Activated T-helper 17 cell treated with anti-CD3 and anti-CD28 coated beads, Interleukin-2, amount 50 U/mL, for 72 hours (primary cell): ENCODE data around the gene RNF217. TPM values are rescaled to one million over a fixed set of nuclear protein-coding genes. Genes with fewer than 3 reads are reported as not detected.
"Not testable (repeated sequence)": the region's sequence is repeated elsewhere in the genome, so short reads cannot be mapped to it uniquely, and the experiment has no call there.

Experiments used
- ATAC-seq: fragments of 150-1000 bp; cut with Tn5 transposase; replicated peaks from 2 replicates; pipeline ENCODE4 v1.10.0; 2021; ENCODE audit warnings: mild to moderate bottlenecking, moderate library complexity
- H3K27ac Mint-ChIP-seq: one replicate; pipeline ENCODE4 v1.8.0; 2022; ENCODE audit warnings: mixed read lengths
- H3K27me3 Mint-ChIP-seq: one replicate; pipeline ENCODE4 v1.8.0; 2022; ENCODE audit warnings: mixed read lengths
- H3K36me3 Mint-ChIP-seq: one replicate; pipeline ENCODE4 v1.8.0; 2022; ENCODE audit warnings: low read depth, mild to moderate bottlenecking, mixed read lengths
- H3K4me1 Mint-ChIP-seq: one replicate; pipeline ENCODE4 v1.8.0; 2022; ENCODE audit warnings: mixed read lengths
- H3K4me3 Mint-ChIP-seq: one replicate; pipeline ENCODE4 v1.8.0; 2022; ENCODE audit warnings: mild to moderate bottlenecking, mixed read lengths
- H3K9me3 Mint-ChIP-seq: one replicate; pipeline ENCODE4 v1.8.0; 2022; ENCODE audit warnings: mixed read lengths
- total RNA-seq, 2 donors: library from RNA; stranded (reverse); gene quantifications; one replicate each; pipeline ENCODE4 v1.2.3, GENCODE V29; 2022

The RNF217 gene
- total RNA-seq, 2 donors from 2014 or later, result 1.7 to 5.6 TPM

- H3K4me3 Mint-ChIP-seq, result no peak overlapping the region
- no peaks in the 10 kb centered on the region for H3K4me1 Mint-ChIP-seq
- no peak overlapping the region for H3K27ac Mint-ChIP-seq
- H3K36me3 Mint-ChIP-seq, result no peaks in the 10 kb centered on the region
- H3K27me3 Mint-ChIP-seq, result peaks cover 11% of the 10 kb centered on the region
- no peak for ATAC-seq
- no peaks in the 10 kb centered on the region for H3K9me3 Mint-ChIP-seq
These were observed 7.0 kb upstream of the RNF217 start for GRCh38 chr6:124955108-124955856.

DNA sequence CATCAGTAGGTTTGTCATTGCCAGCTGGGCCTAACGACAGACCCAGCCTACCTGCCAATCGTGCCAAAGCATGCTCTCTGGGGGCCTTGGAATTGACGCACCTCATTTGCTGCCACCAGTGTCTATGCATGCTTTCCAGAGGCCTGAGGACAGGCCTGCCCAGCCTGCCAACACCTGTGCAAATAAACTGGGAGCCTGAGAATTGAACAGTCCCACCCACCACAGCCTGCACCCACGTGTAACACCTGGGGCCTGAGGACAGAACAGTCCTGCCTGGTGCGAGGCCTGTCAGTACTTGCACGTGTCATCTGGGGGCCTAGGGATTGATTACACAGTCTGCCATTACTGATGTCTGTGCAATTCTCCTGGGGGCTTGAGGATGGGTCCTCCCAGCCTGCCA, 6.2 kb upstream of the RNF217 start:
- no peak overlapping the region for H3K4me3 Mint-ChIP-seq
- H3K9me3 Mint-ChIP-seq, result no peaks in the 10 kb centered on the region
- no peaks in the 10 kb centered on the region for H3K36me3 Mint-ChIP-seq
- H3K27ac Mint-ChIP-seq, result no peak overlapping the region
- H3K27me3 Mint-ChIP-seq, result peaks cover 19% of the 10 kb centered on the region
- no peak for ATAC-seq
- H3K4me1 Mint-ChIP-seq, result no peaks in the 10 kb centered on the region

DNA sequence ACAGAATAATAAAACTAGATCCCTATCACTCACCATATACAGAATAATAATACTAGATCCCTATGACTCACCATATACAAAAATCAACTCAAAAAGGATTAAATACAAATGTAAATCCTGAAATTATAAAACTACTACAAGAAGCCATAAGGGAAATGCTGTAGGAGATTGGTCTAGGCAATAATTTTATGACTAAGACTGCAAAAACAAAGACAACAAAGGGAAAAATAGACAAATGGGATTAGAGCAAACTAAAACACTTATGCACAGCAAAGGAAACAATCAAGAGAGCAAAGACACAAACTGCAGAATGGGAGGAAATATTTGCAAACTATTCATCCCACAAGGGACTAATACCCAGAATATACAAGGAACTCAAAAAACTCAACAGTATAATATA, 4.1 kb upstream of the RNF217 start:
- Mint-ChIP-seq H3K4me1 (peaks cover 5% of the 10 kb centered on the region), H3K36me3 (peaks cover 7% of the 10 kb centered on the region), H3K27ac (no peak overlapping the region), H3K27me3 (peaks cover 27% of the 10 kb centered on the region), H3K9me3 (no peaks in the 10 kb centered on the region), H3K4me3 (no peak overlapping the region)
- ATAC-seq, result no peak

GRCh38 chr6:124958759-124959354, 3.4 kb upstream of the RNF217 start:
- peaks cover 10% of the 10 kb centered on the region for H3K4me1 Mint-ChIP-seq
- no peak overlapping the region for H3K27ac Mint-ChIP-seq
- no peaks in the 10 kb centered on the region for H3K9me3 Mint-ChIP-seq
- peaks cover 32% of the 10 kb centered on the region for H3K27me3 Mint-ChIP-seq
- peak; percentile 41 for ATAC-seq
- H3K36me3 Mint-ChIP-seq, result peaks cover 11% of the 10 kb centered on the region
- H3K4me3 Mint-ChIP-seq, result no peak overlapping the region

DNA sequence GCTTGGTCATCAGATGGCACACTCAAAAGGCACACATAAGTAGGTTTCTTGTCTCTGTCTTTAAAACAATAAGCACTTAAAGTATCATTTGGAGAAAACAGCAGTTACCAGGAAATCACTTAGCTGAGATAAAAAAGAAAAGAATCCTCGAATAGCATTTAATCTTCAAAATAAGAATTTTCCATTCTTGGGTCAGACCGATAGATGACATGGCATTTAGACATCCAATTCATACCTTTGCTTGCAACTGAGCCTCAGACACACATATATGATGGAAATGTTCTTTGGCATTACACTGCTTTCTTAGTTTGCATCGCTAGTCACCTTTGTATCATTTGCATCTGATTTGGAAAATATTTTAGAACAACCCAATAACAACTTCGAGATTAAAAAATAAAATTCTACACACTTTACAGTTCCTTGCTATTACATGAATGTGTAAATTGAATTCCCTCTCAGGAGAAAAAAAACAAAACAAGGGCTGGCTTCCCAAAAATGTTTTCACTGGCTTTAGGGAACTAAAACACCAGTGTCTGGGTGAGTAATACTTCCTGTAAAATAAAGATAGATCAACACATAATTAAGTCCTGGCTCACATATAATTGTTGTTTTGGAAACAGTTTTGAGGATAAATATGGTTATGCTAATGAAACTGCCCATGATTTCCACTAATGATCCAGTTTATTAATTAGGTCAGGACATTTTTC, 1.3 kb upstream of the RNF217 start:
- H3K36me3 Mint-ChIP-seq, result peaks cover 11% of the 10 kb centered on the region
- peak overlapping the region; percentile 71 for H3K4me3 Mint-ChIP-seq
- peaks cover 10% of the 10 kb centered on the region for H3K4me1 Mint-ChIP-seq
- H3K9me3 Mint-ChIP-seq, result no peaks in the 10 kb centered on the region
- peak overlapping the region; percentile 28 for H3K27ac Mint-ChIP-seq
- ATAC-seq, result no peak
- peaks cover 44% of the 10 kb centered on the region for H3K27me3 Mint-ChIP-seq

- Mint-ChIP-seq H3K27me3 (peaks cover 44% of the 10 kb centered on the region), H3K27ac (peak overlapping the region; percentile 28), H3K36me3 (peaks cover 11% of the 10 kb centered on the region), H3K4me3 (peak overlapping the region; percentile 71), H3K9me3 (no peaks in the 10 kb centered on the region), H3K4me1 (peaks cover 10% of the 10 kb centered on the region)
- no peak for ATAC-seq
These were observed 817 bp upstream of the RNF217 start for GRCh38 chr6:124961464-124961776.

DNA sequence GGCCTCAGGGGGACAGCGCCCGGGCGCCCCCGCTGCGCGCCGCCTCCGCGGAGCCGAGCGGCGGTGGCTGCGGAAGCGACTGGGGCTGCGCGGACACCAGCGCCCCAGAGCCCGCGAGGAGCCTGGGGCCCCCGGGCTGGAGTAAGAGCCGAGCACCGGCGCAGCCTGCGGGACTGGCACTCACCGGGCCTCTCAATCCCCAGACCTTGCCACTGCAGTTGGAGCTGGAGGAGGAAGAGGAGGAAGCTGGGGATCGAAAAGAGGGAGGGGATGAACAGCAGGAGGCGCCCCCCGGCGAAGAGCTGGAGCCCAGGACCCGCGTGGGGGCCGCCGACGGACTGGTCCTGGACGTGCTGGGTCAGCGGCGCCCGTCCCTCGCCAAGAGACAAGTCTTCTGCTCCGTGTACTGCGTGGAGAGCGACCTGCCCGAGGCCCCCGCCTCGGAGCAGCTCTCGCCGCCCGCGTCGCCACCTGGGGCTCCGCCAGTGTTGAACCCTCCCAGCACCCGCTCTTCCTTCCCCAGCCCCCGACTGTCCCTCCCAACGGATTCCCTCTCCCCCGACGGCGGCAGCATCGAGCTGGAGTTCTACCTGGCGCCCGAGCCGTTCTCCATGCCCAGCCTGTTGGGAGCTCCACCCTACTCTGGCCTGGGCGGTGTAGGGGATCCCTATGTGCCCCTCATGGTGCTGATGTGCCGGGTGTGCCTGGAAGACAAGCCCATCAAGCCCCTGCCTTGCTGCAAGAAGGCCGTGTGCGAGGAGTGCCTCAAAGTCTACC, 590 bp downstream of the RNF217 start:
- H3K9me3 Mint-ChIP-seq, result no peaks in the 10 kb centered on the region
- peak overlapping the region; percentile 21 for H3K27ac Mint-ChIP-seq
- H3K4me3 Mint-ChIP-seq, result peak overlapping the region; percentile 74
- H3K4me1 Mint-ChIP-seq, result peaks cover 10% of the 10 kb centered on the region
- peaks cover 40% of the 10 kb centered on the region for H3K27me3 Mint-ChIP-seq
- ATAC-seq, result peak; percentile 52
- H3K36me3 Mint-ChIP-seq, result peaks cover 11% of the 10 kb centered on the region

DNA sequence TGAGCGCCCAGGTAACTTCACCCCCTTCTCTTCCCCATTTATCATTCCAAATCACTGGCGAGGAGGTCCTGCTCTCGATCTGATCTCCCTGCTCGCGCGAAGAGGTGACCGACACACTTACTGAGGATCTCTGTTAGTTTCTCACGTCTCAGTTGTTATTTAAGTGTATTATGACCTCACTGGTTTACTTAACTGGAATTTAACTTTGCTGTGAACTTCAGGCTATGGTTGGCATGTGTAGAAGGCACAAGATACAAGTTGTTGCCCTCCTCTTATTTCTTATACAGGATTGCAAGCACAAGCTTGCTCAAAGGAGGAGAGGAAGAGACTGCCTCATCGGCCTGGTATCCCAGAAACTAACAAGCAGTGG, 1.2 kb downstream of the RNF217 start:
- peaks cover 40% of the 10 kb centered on the region for H3K27me3 Mint-ChIP-seq

DNA sequence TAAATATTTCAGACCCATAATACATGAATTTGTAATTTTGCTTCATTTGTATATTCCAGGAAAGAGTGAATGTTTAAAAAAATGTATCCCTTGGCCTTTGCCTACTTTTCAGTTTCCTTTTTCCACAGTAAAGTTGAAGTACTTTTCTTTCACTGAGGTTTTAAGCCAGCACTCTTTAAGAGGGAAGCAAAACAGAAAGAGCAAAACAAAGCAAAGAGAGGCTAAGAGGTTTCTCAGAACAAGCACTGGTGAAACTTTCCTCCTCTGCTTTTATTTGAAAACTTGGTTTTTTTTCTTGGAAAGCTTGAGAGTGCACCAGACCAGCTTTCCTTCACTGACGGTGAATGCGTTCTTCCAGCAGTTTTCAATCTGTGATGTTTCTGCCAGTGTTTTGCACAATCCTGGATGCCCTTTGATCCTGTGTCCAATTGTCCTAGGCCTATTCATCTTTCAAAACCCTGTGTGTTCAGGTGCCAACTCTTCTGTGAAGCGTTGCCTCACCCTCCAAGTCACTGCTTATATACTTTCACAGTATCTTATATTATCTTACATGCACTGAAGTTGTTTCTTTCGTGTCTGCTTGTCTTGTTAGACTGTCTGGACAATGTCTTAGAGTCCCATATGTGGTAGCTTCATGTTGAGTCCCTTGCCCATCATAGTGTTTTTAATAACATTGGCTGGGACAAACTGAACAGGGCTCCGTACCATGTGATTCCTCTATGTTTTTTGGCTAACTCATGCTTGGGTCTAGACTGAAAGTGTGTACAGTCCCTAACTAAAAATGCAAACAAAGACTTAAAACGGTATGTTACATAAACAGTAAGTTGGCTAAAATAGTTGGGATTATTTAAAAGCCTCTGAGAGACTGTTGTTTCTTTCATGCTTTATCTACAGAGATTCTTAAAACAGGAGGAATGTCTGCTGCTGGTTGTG, 1.9 kb downstream of the RNF217 start:
- Mint-ChIP-seq H3K27me3 (peaks cover 40% of the 10 kb centered on the region), H3K9me3 (no peaks in the 10 kb centered on the region), H3K4me1 (peaks cover 10% of the 10 kb centered on the region), H3K36me3 (peaks cover 11% of the 10 kb centered on the region), H3K27ac (no peak overlapping the region), H3K4me3 (peak overlapping the region; percentile 74)
- ATAC-seq, result no peak

More for the DNA sequence above, 1.2 kb downstream of the RNF217 start:
- Mint-ChIP-seq H3K36me3 (peaks cover 11% of the 10 kb centered on the region), H3K27ac (peak overlapping the region; percentile 21), H3K4me1 (peaks cover 10% of the 10 kb centered on the region), H3K4me3 (peak overlapping the region; percentile 74), H3K9me3 (no peaks in the 10 kb centered on the region)
- no peak for ATAC-seq

DNA sequence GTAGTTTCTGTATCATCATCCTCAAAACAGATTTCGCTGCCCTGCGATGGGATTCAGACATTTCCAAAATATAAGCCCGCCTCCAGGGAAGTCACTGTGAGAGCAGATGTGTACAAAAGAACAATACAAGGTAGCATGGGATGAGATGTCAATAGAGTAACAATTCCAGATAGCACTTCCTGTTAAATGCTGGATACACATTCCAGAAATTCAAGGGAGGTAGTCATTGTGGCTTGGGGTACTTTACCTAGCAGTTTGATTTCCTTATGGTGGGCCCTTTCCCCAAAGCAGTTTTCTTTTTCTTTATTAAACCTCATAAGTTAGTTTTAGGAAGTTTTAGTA, 2.5 kb downstream of the RNF217 start:
- peaks cover 38% of the 10 kb centered on the region for H3K27me3 Mint-ChIP-seq
- peaks cover 11% of the 10 kb centered on the region for H3K36me3 Mint-ChIP-seq
- no peaks in the 10 kb centered on the region for H3K9me3 Mint-ChIP-seq
- ATAC-seq, result no peak
- peaks cover 10% of the 10 kb centered on the region for H3K4me1 Mint-ChIP-seq
- peak overlapping the region; percentile 74 for H3K4me3 Mint-ChIP-seq
- no peak overlapping the region for H3K27ac Mint-ChIP-seq

GRCh38 chr6:124965424-124965850, 3.2 kb downstream of the RNF217 start:
- ATAC-seq, H3K4me1 Mint-ChIP-seq, H3K4me3 Mint-ChIP-seq, H3K9me3 Mint-ChIP-seq, H3K27ac Mint-ChIP-seq: not testable (repeated sequence)
- Mint-ChIP-seq H3K36me3 (peaks cover 11% of the 10 kb centered on the region), H3K27me3 (peaks cover 31% of the 10 kb centered on the region)

DNA sequence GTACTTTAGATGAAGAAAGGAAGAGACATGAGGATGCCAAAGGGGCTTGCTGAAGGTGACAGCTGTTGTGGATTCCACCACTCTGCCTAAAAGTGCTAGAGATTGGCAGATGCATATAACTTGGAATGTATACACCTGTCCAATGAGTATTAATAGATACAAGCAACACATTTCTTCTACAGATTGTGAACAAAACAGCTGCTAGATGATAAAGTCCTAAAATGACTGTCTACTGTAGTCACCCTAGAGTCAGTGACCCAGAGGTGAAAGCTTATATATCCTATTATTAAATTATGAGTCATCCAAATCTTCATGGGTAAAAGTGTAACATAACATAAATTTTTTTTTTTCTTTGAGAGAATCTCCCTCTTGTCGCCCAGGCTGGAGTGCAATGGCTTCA, 5.2 kb downstream of the RNF217 start:
- Mint-ChIP-seq H3K27me3 (peaks cover 19% of the 10 kb centered on the region), H3K4me3 (no peak overlapping the region), H3K36me3 (peaks cover 10% of the 10 kb centered on the region), H3K27ac (no peak overlapping the region), H3K9me3 (no peaks in the 10 kb centered on the region), H3K4me1 (peaks cover 6% of the 10 kb centered on the region)
- ATAC-seq, result no peak

- Mint-ChIP-seq H3K4me3 (no peak overlapping the region), H3K4me1 (peaks cover 2% of the 10 kb centered on the region), H3K9me3 (no peaks in the 10 kb centered on the region), H3K36me3 (peaks cover 6% of the 10 kb centered on the region), H3K27me3 (peaks cover 15% of the 10 kb centered on the region), H3K27ac (no peak overlapping the region)
- no peak for ATAC-seq
These were observed 6.2 kb downstream of the RNF217 start for GRCh38 chr6:124968401-124968800.

- ATAC-seq, result no peak
- no peaks in the 10 kb centered on the region for H3K9me3 Mint-ChIP-seq
These were observed 8.0 kb downstream of the RNF217 start for GRCh38 chr6:124970243-124970642.

More at GRCh38 chr6:124970243-124970642, 8.0 kb downstream of the RNF217 start:
- H3K4me1 Mint-ChIP-seq, result no peaks in the 10 kb centered on the region
- no peak overlapping the region for H3K4me3 Mint-ChIP-seq
- peaks cover 4% of the 10 kb centered on the region for H3K27me3 Mint-ChIP-seq
- no peak overlapping the region for H3K27ac Mint-ChIP-seq
- peaks cover 4% of the 10 kb centered on the region for H3K36me3 Mint-ChIP-seq
